ENCODE data around the gene AP1S2.

AP1S2 gene

GRCh38 chrX:15808254-15808653 is 46.4 kb downstream of the AP1S2 start:
- no peak for DNase-seq (ENCODE audit: low read depth)

GRCh38 chrX:15804563-15804962 is 50.0 kb downstream of the AP1S2 start:
- DNase-seq (ENCODE audit: low read depth), result no peak

- DNase-seq (ENCODE audit: low read depth), result no peak
Measured at GRCh38 chrX:15797707-15798106, 56.9 kb downstream of the AP1S2 start.

GRCh38 chrX:15790769-15791290 is 63.8 kb downstream of the AP1S2 start:
- DNase-seq (ENCODE audit: low read depth), result no peak

GRCh38 chrX:15789979-15790768 is 64.4 kb downstream of the AP1S2 start, which contains the start of gene ZRSR2:
ZRSR2 (plus strand) TSS chrX:15790484; CDS start chrX:15790496, 12 bp downstream.
- peak; percentile 64 for DNase-seq (ENCODE audit: low read depth)

- no peak for DNase-seq (ENCODE audit: low read depth)
Measured at GRCh38 chrX:15786915-15787314, 67.7 kb downstream of the AP1S2 start.

GRCh38 chrX:15785176-15785750 is 69.3 kb downstream of the AP1S2 start:
- DNase-seq (ENCODE audit: low read depth), result no peak

- no peak for DNase-seq (ENCODE audit: low read depth)
Measured at GRCh38 chrX:15781961-15782699, 72.5 kb downstream of the AP1S2 start.

Data from stimulated activated CD8-positive, alpha-beta memory T cell treated with anti-CD3 and anti-CD28 coated beads, Interleukin-7, amount 100 ng/mL, for 24 hours (primary cell).